Activated CD8-positive, alpha-beta T cell treated with anti-CD3 and anti-CD28 coated beads, Interleukin-2, amount 10 ng/mL, durations not matched to agents 7 days and 5 days (primary cell): Measurements from ENCODE around the gene WDFY4. TPM values are rescaled to one million over a fixed set of nuclear protein-coding genes. Genes with fewer than 3 reads are reported as not detected.
"Not testable (repeated sequence)": the region's sequence is repeated elsewhere in the genome, so short reads cannot be mapped to it uniquely, and the experiment has no call there.

Experiments
- ATAC-seq: fragments of 150-1000 bp; cut with Tn5 transposase; one replicate; pipeline ENCODE4 v1.10.0; 2021; ENCODE audit warnings: moderate library complexity
- CTCF ChIA-PET: fragments of 350-600 bp; sonication (Branson Sonifier 250); formaldehyde crosslinking; loops from one replicate; lab custom pipeline; 2021; ENCODE audit warnings: antibody characterized with exemption; lab: Charles Lee
- POLR2A ChIA-PET: fragments of 350-600 bp; sonication (Branson Sonifier 250); formaldehyde crosslinking; loops from one replicate; lab custom pipeline; 2021; ENCODE audit warnings: antibody characterized with exemption; lab: Charles Lee
- DNase-seq: peaks from one replicate; pipeline ENCODE4 v3.0.0-alpha.2; 2020
- H3K27ac Mint-ChIP-seq: one replicate; pipeline ENCODE4 v1.8.0; 2021; ENCODE audit warnings: mild to moderate bottlenecking, mixed read lengths
- H3K27me3 Mint-ChIP-seq: one replicate; pipeline ENCODE4 v1.8.0; 2021; ENCODE audit warnings: low read depth, mixed read lengths
- H3K36me3 Mint-ChIP-seq: one replicate; pipeline ENCODE4 v1.8.0; 2021; ENCODE audit warnings: low read depth, mixed read lengths
- H3K4me1 Mint-ChIP-seq: one replicate; pipeline ENCODE4 v1.8.0; 2021; ENCODE audit warnings: low read depth, mixed read lengths
- H3K4me3 Mint-ChIP-seq: one replicate; pipeline ENCODE4 v1.8.0; 2021; ENCODE audit warnings: mild to moderate bottlenecking, mixed read lengths
- H3K9me3 Mint-ChIP-seq: one replicate; pipeline ENCODE4 v1.8.0; 2022; ENCODE audit warnings: mixed read lengths; ENCODE audit not compliant: insufficient read depth
- total RNA-seq, 2 experiments: library from RNA; stranded (reverse); gene quantifications; one replicate each; pipeline ENCODE4 v1.2.3, GENCODE V29; 2021

WDFY4 gene
- total RNA-seq, 2 experiments from 2014 or later, result 0.16 to 0.37 TPM

- ATAC-seq (no peak), DNase-seq (no peak)
- no peaks in the 10 kb centered on the region for H3K36me3 Mint-ChIP-seq
- H3K27ac Mint-ChIP-seq, result no peak overlapping the region
- H3K27me3 Mint-ChIP-seq, result peaks cover 25% of the 10 kb centered on the region
- ChIA-PET POLR2A (no interaction called here), CTCF (no interaction called here)
- H3K9me3 Mint-ChIP-seq, result no peaks in the 10 kb centered on the region
- H3K4me3 Mint-ChIP-seq, result no peak overlapping the region
- peaks cover 5% of the 10 kb centered on the region for H3K4me1 Mint-ChIP-seq
Measured at GRCh38 chr10:48645600-48645999, 39.1 kb upstream of the WDFY4 start.

- Mint-ChIP-seq H3K27me3 (peaks cover 32% of the 10 kb centered on the region), H3K4me1 (peaks cover 12% of the 10 kb centered on the region)
- DNase-seq, H3K9me3 Mint-ChIP-seq, H3K36me3 Mint-ChIP-seq, H3K27ac Mint-ChIP-seq, POLR2A ChIA-PET, ATAC-seq, H3K4me3 Mint-ChIP-seq: not testable (repeated sequence)
- CTCF ChIA-PET, result interaction anchor here (1.4 to 2.4 kb wide), 3 partner anchors 9 to 24 kb away, joined by 3 to 18 read pairs (median 3); no protein-coding TSS in a partner anchor
Measured at GRCh38 chr10:48647073-48647472, 37.6 kb upstream of the WDFY4 start.

- Mint-ChIP-seq H3K36me3 (no peaks in the 10 kb centered on the region), H3K27ac (no peak overlapping the region), H3K4me1 (peaks cover 13% of the 10 kb centered on the region), H3K27me3 (peaks cover 41% of the 10 kb centered on the region), H3K9me3 (no peaks in the 10 kb centered on the region), H3K4me3 (no peak overlapping the region)
- ChIA-PET CTCF (interaction anchor here (1.0 to 2.4 kb wide), 2 partner anchors 8 to 10 kb away, joined by 3 to 18 read pairs; no protein-coding TSS in a partner anchor), POLR2A (no interaction called here)
- DNase-seq (peak; percentile 14), ATAC-seq (no peak)
Measured at GRCh38 chr10:48648172-48648942, 36.3 kb upstream of the WDFY4 start.

- CTCF ChIA-PET, result no interaction called here
- no peaks in the 10 kb centered on the region for H3K36me3 Mint-ChIP-seq
- POLR2A ChIA-PET, result no interaction called here
- H3K4me1 Mint-ChIP-seq, result peaks cover 13% of the 10 kb centered on the region
- H3K9me3 Mint-ChIP-seq, result no peaks in the 10 kb centered on the region
- ATAC-seq (no peak), DNase-seq (no peak)
- H3K27ac Mint-ChIP-seq, result no peak overlapping the region
- H3K27me3 Mint-ChIP-seq, result peaks cover 43% of the 10 kb centered on the region
- H3K4me3 Mint-ChIP-seq, result no peak overlapping the region
Measured at GRCh38 chr10:48649349-48649944, 35.2 kb upstream of the WDFY4 start.

GRCh38 chr10:48651293-48651692, 33.4 kb upstream of the WDFY4 start:
- Mint-ChIP-seq H3K27me3 (peaks cover 42% of the 10 kb centered on the region), H3K9me3 (no peaks in the 10 kb centered on the region), H3K36me3 (no peaks in the 10 kb centered on the region), H3K27ac (no peak overlapping the region), H3K4me3 (no peak overlapping the region), H3K4me1 (peaks cover 14% of the 10 kb centered on the region)
- ChIA-PET CTCF (no interaction called here), POLR2A (no interaction called here)
- no peak for ATAC-seq
- DNase-seq, result no peak

GRCh38 chr10:48651839-48652238, 32.8 kb upstream of the WDFY4 start:
- H3K4me1 Mint-ChIP-seq, result peaks cover 19% of the 10 kb centered on the region
- no peak for DNase-seq
- ATAC-seq, result no peak
- ChIA-PET POLR2A (no interaction called here), CTCF (no interaction called here)
- no peak overlapping the region for H3K4me3 Mint-ChIP-seq
- no peaks in the 10 kb centered on the region for H3K9me3 Mint-ChIP-seq
- no peak overlapping the region for H3K27ac Mint-ChIP-seq
- H3K36me3 Mint-ChIP-seq, result no peaks in the 10 kb centered on the region
- peaks cover 38% of the 10 kb centered on the region for H3K27me3 Mint-ChIP-seq

- ChIA-PET CTCF (no interaction called here), POLR2A (interaction anchor here (0.8 kb wide), 1 partner anchor 1926 kb away, joined by 3 read pairs; no protein-coding TSS in a partner anchor)
- no peak for ATAC-seq
- Mint-ChIP-seq H3K36me3 (no peaks in the 10 kb centered on the region), H3K9me3 (no peaks in the 10 kb centered on the region), H3K27ac (no peak overlapping the region), H3K27me3 (peaks cover 38% of the 10 kb centered on the region), H3K4me1 (peaks cover 19% of the 10 kb centered on the region), H3K4me3 (no peak overlapping the region)
- DNase-seq, result no peak
Measured at GRCh38 chr10:48652344-48652743, 32.3 kb upstream of the WDFY4 start.

- ChIA-PET POLR2A (no interaction called here), CTCF (no interaction called here)
- no peak for DNase-seq
- no peak overlapping the region for H3K27ac Mint-ChIP-seq
- ATAC-seq, result no peak
- H3K4me1 Mint-ChIP-seq, result peaks cover 14% of the 10 kb centered on the region
- H3K27me3 Mint-ChIP-seq, result peaks cover 41% of the 10 kb centered on the region
- H3K4me3 Mint-ChIP-seq, result no peak overlapping the region
- no peaks in the 10 kb centered on the region for H3K36me3 Mint-ChIP-seq
- H3K9me3 Mint-ChIP-seq, result no peaks in the 10 kb centered on the region
Measured at GRCh38 chr10:48653347-48653746, 31.3 kb upstream of the WDFY4 start.

- DNase-seq (no peak), ATAC-seq (no peak)
- ChIA-PET CTCF (no interaction called here), POLR2A (no interaction called here)
- Mint-ChIP-seq H3K27me3 (peaks cover 37% of the 10 kb centered on the region), H3K27ac (no peak overlapping the region), H3K4me3 (no peak overlapping the region), H3K9me3 (no peaks in the 10 kb centered on the region), H3K4me1 (peaks cover 14% of the 10 kb centered on the region), H3K36me3 (no peaks in the 10 kb centered on the region)
Measured at GRCh38 chr10:48653944-48654698, 30.6 kb upstream of the WDFY4 start.

GRCh38 chr10:48655411-48656240, 29.0 kb upstream of the WDFY4 start:
- ATAC-seq (peak; percentile 50), DNase-seq (no peak)
- Mint-ChIP-seq H3K27me3 (peaks cover 39% of the 10 kb centered on the region), H3K9me3 (no peaks in the 10 kb centered on the region), H3K27ac (no peak overlapping the region), H3K36me3 (no peaks in the 10 kb centered on the region), H3K4me3 (no peak overlapping the region), H3K4me1 (peaks cover 14% of the 10 kb centered on the region)
- ChIA-PET POLR2A (no interaction called here), CTCF (interaction anchor here (0.7 to 4.1 kb wide), 57 partner anchors 8 to 883 kb away, joined by 3 to 87 read pairs (median 6); partner anchors contain the start of genes ARHGAP22 and ERCC6)
